MM.1S (cell line): Measurements from ENCODE around the gene DTNB.

ENCODE experiments used
- DNase-seq: peaks from one replicate; pipeline ENCODE4 v3.0.0-alpha.2; 2015
- H2AFZ ChIP-seq: fragments of 300-600 bp; sonication (generic); 2 replicates; pipeline ENCODE4 v1.6.0; 2016; ENCODE audit warnings: antibody characterized with exemption, low read length
- H3F3A ChIP-seq: fragments of 300-600 bp; sonication (generic); 2 replicates; pipeline ENCODE4 v1.6.1; 2016; ENCODE audit warnings: mild to moderate bottlenecking, antibody characterized with exemption, low read length, moderate library complexity, mixed read lengths; ENCODE audit not compliant: insufficient read depth
- H3K27ac ChIP-seq: fragments of 300-600 bp; sonication (generic); 2 replicates; pipeline ENCODE4 v1.5.1; 2016; ENCODE audit warnings: mild to moderate bottlenecking, low read length
- H3K27me3 ChIP-seq: fragments of 300-600 bp; sonication (generic); replicated peaks from 2 replicates; pipeline ENCODE4 v1.6.0; 2016; ENCODE audit warnings: low read length; ENCODE audit not compliant: insufficient read depth
- H3K36me3 ChIP-seq: fragments of 300-600 bp; sonication (generic); replicated peaks from 2 replicates; pipeline ENCODE4 v1.6.1; 2016; ENCODE audit warnings: mild to moderate bottlenecking, low read length, mixed read lengths; ENCODE audit not compliant: insufficient read depth
- H3K4me1 ChIP-seq: fragments of 300-600 bp; sonication (generic); 2 replicates; pipeline ENCODE4 v1.6.1; 2016; ENCODE audit warnings: low read length, mixed read lengths
- H3K4me2 ChIP-seq: fragments of 300-600 bp; sonication (generic); 2 replicates; pipeline ENCODE4 v1.6.0; 2016; ENCODE audit warnings: low read depth, low read length
- H3K4me3 ChIP-seq: fragments of 300-600 bp; sonication (generic); 2 replicates; pipeline ENCODE4 v1.5.1; 2016; ENCODE audit warnings: low read length, mixed read lengths
- H3K79me2 ChIP-seq: fragments of 300-600 bp; sonication (generic); 2 replicates; pipeline ENCODE4 v1.6.1; 2016; ENCODE audit warnings: mixed run types, low read length, mixed read lengths
- H3K9ac ChIP-seq: fragments of 300-600 bp; sonication (generic); 2 replicates; pipeline ENCODE4 v1.6.1; 2016; ENCODE audit warnings: low read length, mixed read lengths
- H3K9me2 ChIP-seq: fragments of 300-600 bp; sonication (generic); replicated peaks from 2 replicates; pipeline ENCODE4 v1.6.1; 2016; ENCODE audit warnings: mild to moderate bottlenecking, low read length, mixed read lengths; ENCODE audit not compliant: insufficient read depth
- H3K9me3 ChIP-seq: fragments of 300-600 bp; sonication (generic); replicated peaks from 2 replicates; pipeline ENCODE4 v1.6.1; 2016; ENCODE audit warnings: mild to moderate bottlenecking, low read length, mixed read lengths; ENCODE audit not compliant: insufficient read depth
- H4K20me1 ChIP-seq: fragments of 300-600 bp; sonication (generic); 2 replicates; pipeline ENCODE4 v1.6.1; 2016; ENCODE audit warnings: mild to moderate bottlenecking, low read length, moderate library complexity, mixed read lengths; ENCODE audit not compliant: insufficient read depth
- CTCF ChIP-seq: fragments of 300-600 bp; sonication (generic); IDR thresholded peaks from 2 replicates; pipeline ENCODE4 v1.5.1; 2016; ENCODE audit warnings: antibody characterized with exemption, low read length, mixed read lengths
- EZH2 ChIP-seq: fragments of 300-600 bp; sonication (generic); optimal IDR thresholded peaks from 2 replicates; pipeline ENCODE3; 2017; ENCODE audit warnings: low read depth, mild to moderate bottlenecking, antibody characterized with exemption, low read length, mixed read lengths
- EZH2phosphoT487 ChIP-seq: fragments of 300-600 bp; sonication (generic); IDR thresholded peaks from 2 replicates; pipeline ENCODE4 v1.6.1; 2018; ENCODE audit warnings: antibody characterized with exemption, low read length

Gene DTNB

GRCh38 chr2:25448808-25449207 lies 224.6 kb downstream of the DTNB start:
- Histone ChIP-seq H3K4me3 (no peak overlapping the region), H3K36me3 (no peaks in the 10 kb centered on the region), H3K79me2 (no peaks in the 10 kb centered on the region), H3K4me2 (no peak overlapping the region), H3K27me3 (no peaks in the 10 kb centered on the region), H3K9ac (no peak overlapping the region), H3K9me3 (no peaks in the 10 kb centered on the region), H4K20me1 (no peaks in the 10 kb centered on the region), H3K9me2 (no peaks in the 10 kb centered on the region), H3K4me1 (peaks cover 4% of the 10 kb centered on the region; the same call in 1 of the 2 replicates), H2AFZ (no peak overlapping the region), H3K27ac (no peak overlapping the region), H3F3A (no peaks in the 10 kb centered on the region)
- no peak for DNase-seq
- TF ChIP-seq CTCF (no peak), EZH2 (no peak), EZH2phosphoT487 (no peak)

GRCh38 chr2:25447018-25447417 lies 226.4 kb downstream of the DTNB start:
- H3K9me3 ChIP-seq: no peaks in the 10 kb centered on the region
- H3K27ac ChIP-seq: no peak overlapping the region
- H3F3A ChIP-seq: no peaks in the 10 kb centered on the region

GRCh38 chr2:25446122-25446521 lies 227.3 kb downstream of the DTNB start:
- DNase-seq: no peak
- Histone ChIP-seq H3K4me2 (no peak overlapping the region), H3F3A (no peaks in the 10 kb centered on the region), H4K20me1 (no peaks in the 10 kb centered on the region), H2AFZ (no peak overlapping the region), H3K4me3 (no peak overlapping the region), H3K27me3 (no peaks in the 10 kb centered on the region), H3K36me3 (no peaks in the 10 kb centered on the region), H3K9me2 (no peaks in the 10 kb centered on the region), H3K27ac (no peak overlapping the region), H3K79me2 (no peaks in the 10 kb centered on the region), H3K4me1 (no peaks in the 10 kb centered on the region), H3K9ac (no peak overlapping the region), H3K9me3 (no peaks in the 10 kb centered on the region)
- TF ChIP-seq CTCF (no peak), EZH2phosphoT487 (no peak)

More at GRCh38 chr2:25447018-25447417, 226.4 kb downstream of the DTNB start:
- DNase-seq: no peak
- Histone ChIP-seq H3K4me3 (no peak overlapping the region), H3K79me2 (no peaks in the 10 kb centered on the region), H3K9me2 (no peaks in the 10 kb centered on the region), H3K9ac (no peak overlapping the region), H3K27me3 (no peaks in the 10 kb centered on the region), H2AFZ (no peak overlapping the region), H4K20me1 (no peaks in the 10 kb centered on the region), H3K4me1 (no peaks in the 10 kb centered on the region), H3K4me2 (no peak overlapping the region), H3K36me3 (no peaks in the 10 kb centered on the region)
- TF ChIP-seq CTCF (no peak), EZH2 (no peak), EZH2phosphoT487 (no peak)

GRCh38 chr2:25445464-25445863 lies 227.9 kb downstream of the DTNB start:
- Histone ChIP-seq H3K27me3 (no peaks in the 10 kb centered on the region), H3K9me3 (no peaks in the 10 kb centered on the region), H3K4me3 (no peak overlapping the region), H4K20me1 (no peaks in the 10 kb centered on the region), H3K79me2 (no peaks in the 10 kb centered on the region), H3F3A (no peaks in the 10 kb centered on the region), H3K27ac (no peak overlapping the region), H3K4me1 (no peaks in the 10 kb centered on the region), H3K9me2 (no peaks in the 10 kb centered on the region), H3K36me3 (no peaks in the 10 kb centered on the region), H2AFZ (no peak overlapping the region), H3K4me2 (no peak overlapping the region), H3K9ac (no peak overlapping the region)
- TF ChIP-seq EZH2phosphoT487 (no peak), EZH2 (no peak), CTCF (no peak)
- no peak for DNase-seq
